GM12801 (cell line): ENCODE measurements around the gene HECTD1.

ENCODE experiments used
- TF ChIP-seq, protein P1 (sequence below): IDR thresholded peaks from one replicate; pipeline ENCODE4 v1.5.1; 2011; ENCODE audit warnings: control low read depth; ENCODE audit not compliant: insufficient read length; ENCODE audit errors: extremely low read depth

HECTD1 gene

DNA sequence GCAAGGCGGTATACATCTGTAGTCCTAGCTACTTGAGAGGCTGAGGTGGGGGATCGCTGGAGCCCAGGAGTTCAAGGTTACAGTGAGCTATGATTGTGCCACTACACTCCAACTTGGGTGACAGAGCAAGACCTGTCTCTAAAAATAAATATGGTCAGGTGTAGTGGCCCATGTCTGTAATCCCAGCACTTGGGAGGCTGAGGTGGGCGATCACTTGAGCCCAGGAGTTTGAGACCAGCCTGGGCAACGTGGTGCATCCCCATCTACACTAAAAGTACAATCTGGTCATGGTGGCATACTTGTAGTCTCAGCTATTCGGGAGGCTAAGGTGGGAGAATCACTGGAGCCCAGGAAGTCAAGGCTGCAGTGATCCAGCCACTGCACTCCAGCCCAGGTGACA, 40.6 kb downstream of the HECTD1 start:
- TF ChIP-seq, protein P1, sequence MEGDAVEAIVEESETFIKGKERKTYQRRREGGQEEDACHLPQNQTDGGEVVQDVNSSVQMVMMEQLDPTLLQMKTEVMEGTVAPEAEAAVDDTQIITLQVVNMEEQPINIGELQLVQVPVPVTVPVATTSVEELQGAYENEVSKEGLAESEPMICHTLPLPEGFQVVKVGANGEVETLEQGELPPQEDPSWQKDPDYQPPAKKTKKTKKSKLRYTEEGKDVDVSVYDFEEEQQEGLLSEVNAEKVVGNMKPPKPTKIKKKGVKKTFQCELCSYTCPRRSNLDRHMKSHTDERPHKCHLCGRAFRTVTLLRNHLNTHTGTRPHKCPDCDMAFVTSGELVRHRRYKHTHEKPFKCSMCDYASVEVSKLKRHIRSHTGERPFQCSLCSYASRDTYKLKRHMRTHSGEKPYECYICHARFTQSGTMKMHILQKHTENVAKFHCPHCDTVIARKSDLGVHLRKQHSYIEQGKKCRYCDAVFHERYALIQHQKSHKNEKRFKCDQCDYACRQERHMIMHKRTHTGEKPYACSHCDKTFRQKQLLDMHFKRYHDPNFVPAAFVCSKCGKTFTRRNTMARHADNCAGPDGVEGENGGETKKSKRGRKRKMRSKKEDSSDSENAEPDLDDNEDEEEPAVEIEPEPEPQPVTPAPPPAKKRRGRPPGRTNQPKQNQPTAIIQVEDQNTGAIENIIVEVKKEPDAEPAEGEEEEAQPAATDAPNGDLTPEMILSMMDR: no peak

DNA sequence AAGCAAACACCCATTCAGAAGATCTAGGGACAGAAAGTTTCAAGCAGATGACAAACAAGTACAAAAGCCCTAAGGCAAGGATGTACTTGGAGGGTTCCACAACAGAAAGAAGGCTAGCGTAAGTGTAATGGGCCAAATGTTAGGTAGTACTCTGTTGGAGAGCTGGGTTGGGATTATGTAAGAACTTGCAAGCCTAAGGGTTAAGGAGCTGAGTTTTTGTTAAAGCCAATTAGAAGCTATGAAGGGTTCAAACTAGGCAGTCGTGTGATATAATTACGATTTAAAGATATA, 41.4 kb downstream of the HECTD1 start:
- TF ChIP-seq, protein P1: no peak

DNA sequence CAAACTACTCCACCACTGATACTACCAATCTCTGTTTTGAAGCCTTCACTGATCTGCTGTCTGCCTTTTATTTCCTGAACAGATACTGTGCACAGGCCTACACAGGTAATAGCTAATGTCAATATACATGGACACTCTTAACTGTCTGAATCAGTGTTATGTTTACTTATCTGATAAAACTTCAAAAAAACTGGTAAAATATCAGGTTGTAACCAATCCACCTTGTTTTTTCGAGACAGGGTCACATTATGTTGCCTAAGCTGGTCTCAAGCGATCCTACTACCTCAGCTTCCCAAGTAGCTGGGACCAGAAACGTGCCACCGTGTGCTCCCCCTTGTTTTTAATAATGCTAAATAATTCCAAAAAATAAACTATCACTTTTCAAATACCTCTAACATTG, 43.5 kb downstream of the HECTD1 start:
- TF ChIP-seq, protein P1: no peak

DNA sequence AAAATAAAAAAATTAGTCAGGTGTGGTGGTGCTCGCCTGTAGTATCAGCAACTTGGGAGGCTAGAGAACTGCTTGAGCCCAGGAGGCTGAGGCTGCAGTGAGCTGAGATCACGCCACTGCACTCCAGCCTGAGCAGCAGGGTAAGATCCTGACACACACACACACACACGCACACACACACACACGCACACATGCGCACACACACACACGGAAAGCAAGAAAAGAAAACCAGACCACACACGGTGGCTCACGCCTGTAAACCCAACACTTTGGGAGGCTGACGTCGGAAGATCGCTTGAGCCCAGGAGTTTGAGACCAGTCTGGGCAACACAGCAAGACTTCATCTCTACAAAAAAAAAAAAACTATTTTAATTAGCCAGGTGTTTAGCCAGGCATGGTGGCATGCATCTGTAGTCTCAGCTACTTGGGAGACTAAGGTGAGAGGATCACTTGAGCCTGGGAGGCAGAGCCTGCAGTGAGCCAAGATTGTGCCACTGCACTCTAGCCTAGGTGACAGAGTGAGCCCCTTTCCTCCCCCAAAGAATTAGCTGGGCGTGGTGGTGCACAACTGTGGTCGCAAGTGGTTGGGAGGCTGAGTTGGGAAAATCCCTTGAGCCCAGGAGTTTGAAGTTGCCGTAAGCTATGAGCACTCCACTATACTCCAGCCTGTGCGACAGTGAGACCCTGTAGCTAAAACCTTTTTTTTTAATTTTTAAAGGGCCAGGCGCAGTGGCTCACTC, 44.5 kb downstream of the HECTD1 start:
- TF ChIP-seq, protein P1: no peak

DNA sequence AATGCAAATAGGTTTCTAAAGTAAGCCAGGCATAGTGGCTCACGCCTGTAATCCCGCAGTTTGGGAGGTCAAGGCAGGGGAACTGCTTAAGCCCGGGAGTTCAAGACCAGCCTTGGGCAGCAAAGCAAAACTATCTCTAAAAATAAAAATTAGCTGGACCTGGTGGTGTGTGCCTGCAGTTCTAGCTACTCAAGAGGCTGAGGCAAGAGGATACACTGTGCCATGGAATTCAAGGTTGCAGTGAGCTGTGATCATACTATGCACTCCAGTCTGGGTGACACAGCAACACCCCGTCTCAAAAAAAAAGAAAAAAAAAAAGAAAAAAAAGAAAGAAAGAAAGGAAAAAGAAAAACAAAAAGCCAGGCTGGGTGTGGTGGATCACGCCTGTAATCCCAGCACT, 46.3 kb downstream of the HECTD1 start:
- TF ChIP-seq, protein P1: no peak

DNA sequence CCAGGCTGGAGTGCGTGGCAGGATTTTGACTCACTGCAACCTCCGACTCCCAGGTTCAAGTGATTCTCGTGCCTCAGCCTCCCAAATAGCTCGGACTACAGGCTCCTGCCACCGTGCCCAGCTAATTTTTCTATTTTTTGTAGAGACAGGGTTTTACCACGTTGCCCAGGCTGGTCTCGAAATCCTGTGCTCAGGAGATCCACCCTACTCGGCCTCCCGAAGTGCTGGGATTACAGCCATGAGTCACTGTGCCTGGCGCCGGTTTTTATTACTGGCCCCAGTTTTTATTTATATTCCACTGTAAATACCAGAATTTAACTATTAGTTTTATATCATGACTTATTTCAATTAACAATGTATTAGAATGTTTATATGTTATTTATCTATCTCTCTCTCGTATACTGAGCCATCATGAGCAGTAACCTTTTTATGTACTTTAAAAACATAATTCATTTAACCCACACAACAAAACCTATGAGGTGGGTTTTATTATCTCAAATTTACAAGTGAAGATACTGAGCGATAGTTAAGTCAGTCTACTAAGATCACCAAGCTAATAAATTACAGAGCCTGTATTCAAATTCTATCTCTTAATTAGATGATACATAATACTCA, 47.8 kb downstream of the HECTD1 start:
- TF ChIP-seq, protein P1: no peak

DNA sequence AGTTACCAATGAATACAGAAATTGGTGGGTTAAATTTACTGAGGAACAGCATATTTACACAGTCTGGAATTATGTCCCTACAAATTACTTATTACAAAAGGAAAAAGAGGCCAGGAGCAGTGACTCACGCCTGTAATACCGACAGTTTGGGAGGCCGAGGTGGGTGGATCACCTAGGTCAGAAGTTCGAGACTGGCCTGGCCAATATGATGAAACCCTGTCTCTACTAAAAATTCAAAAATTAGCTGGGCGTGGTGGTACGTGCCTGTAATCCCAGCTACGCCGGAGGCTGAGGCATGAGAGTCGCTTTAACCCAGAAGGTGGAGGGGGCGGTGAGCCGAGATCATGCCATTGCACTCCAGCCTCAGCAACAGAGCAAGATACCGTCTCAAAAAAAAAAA, 52.6 kb downstream of the HECTD1 start:
- TF ChIP-seq, protein P1: no peak
